ENCODE results near the gene HYAL2. TPM values are rescaled to one million over a fixed set of nuclear protein-coding genes. Genes with fewer than 3 reads are reported as not detected.

The HYAL2 gene
- total and polyA plus RNA-seq, 2 of the 8 experiments (the other 6 are each of a cell fraction or from before 2014, with no cell fraction given) = 51.9 to 176 TPM

DNA sequence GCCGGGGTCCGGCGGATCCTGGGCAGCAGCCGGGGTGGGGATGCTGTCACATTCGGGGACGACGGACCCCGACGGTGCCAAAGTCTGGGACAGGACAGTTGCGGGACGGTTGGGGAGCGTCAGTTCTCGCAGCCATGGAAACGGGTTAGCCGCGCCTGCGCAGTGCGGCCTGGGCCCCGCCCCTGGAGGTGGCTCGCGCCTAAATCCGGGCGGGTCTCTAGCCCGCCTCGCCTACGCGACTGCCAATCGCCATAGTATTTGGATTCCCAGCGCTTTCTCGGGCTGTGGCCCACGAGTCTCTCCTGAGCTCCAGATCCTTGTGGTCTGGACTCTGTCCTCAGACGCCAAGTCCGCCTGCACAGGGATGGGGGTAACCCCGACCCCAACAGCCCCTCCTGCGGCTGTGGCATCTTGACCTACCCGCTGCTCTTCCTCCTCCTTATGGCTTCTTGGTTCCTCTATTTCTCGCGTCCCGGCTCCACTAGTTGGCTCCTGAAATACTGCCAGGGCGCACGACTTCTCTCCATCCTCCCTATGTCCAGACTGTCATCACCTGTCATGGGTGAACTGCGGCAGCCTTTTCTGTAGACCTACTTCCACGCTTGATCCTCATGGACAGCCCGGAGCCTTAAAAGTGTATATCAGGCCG lies 23.2 kb upstream of the HYAL2 start, which contains the start of gene ZMYND10 (continued):
- no peak for TF ChIP-seq ATF3 (IDR thresholded peaks at IDR 0.05; ENCODE audit: insufficient read depth, low read depth, low read length)
- TF ChIP-seq SIN3A (conservative IDR thresholded peaks at IDR 0.05 in 1 of 2, IDR thresholded peaks at IDR 0.05 in 1 of 2; ENCODE audit: low read depth in 1 of 2, low read length in 2 of 2) = peak in 1 of 2 experiments; percentile 90; a peak in 2 of 4 replicates
- TF ChIP-seq MAX (IDR thresholded peaks at IDR 0.05) = peak; percentile 8; the same call in 1 of the 2 replicates
